NCI-H2171 treated with DMSO at 0.1 percent for 48 hours (cell line): Measurements from ENCODE around the gene PNPT1.
"Not testable (repeated sequence)": the region's sequence is repeated elsewhere in the genome, so short reads cannot be mapped to it uniquely, and the experiment has no call there.

Experiments used
- DNase-seq: peaks from one replicate; lab custom pipeline; 2025; lab: John Stamatoyannopoulos, UW

PNPT1 gene

GRCh38 chr2:55596795-55597194 lies 96.8 kb downstream of the PNPT1 start:
- DNase-seq = not testable (repeated sequence)

- DNase-seq = no peak
Measured at GRCh38 chr2:55595536-55595935, 98.1 kb downstream of the PNPT1 start.

GRCh38 chr2:55592130-55592529 lies 101.5 kb downstream of the PNPT1 start:
- no peak for DNase-seq

GRCh38 chr2:55590810-55591440 lies 102.7 kb downstream of the PNPT1 start:
- no peak for DNase-seq

- DNase-seq = no peak
Measured at GRCh38 chr2:55585451-55586080, 108.1 kb downstream of the PNPT1 start.
